Measurements from ENCODE around the gene BMF. TPM values are rescaled to one million over a fixed set of nuclear protein-coding genes. Genes with fewer than 3 reads are reported as not detected.
"Not testable (repeated sequence)": the region's sequence is repeated elsewhere in the genome, so short reads cannot be mapped to it uniquely, and the experiment has no call there.

The BMF gene
- total RNA-seq, 1 experiment from 2014 or later, result 81.5 TPM

- H3K27ac Mint-ChIP-seq (ENCODE audit: unreplicated experiment), result not testable (repeated sequence)
- H3K4me1 Mint-ChIP-seq (ENCODE audit: low read depth, unreplicated experiment), result peaks cover 11% of the 10 kb centered on the region
Measured at GRCh38 chr15:40123863-40124262, 15.2 kb upstream of the BMF start.

GRCh38 chr15:40122989-40123388 is 14.3 kb upstream of the BMF start:
- BruUV-seq (replicated peaks); H3K9me3 ChIP-seq; H3K36me3 Mint-ChIP-seq (ENCODE audit: insufficient read depth, unreplicated experiment); H3K4me3 ChIP-seq (ENCODE audit: low read depth, low read length); H3K4me3 Mint-ChIP-seq (ENCODE audit: unreplicated experiment); H3K36me3 ChIP-seq (ENCODE audit: control insufficient read depth, insufficient read depth, low read length); POLR2A ChIA-PET; H3K4me1 ChIP-seq; H3K27me3 Mint-ChIP-seq (ENCODE audit: insufficient read depth, unreplicated experiment); H3K27ac Mint-ChIP-seq (ENCODE audit: unreplicated experiment); H3K9me3 Mint-ChIP-seq (ENCODE audit: unreplicated experiment); intact Hi-C loops (cut with micrococcal nuclease; ENCODE audit: unreplicated experiment); DNase-seq; CTCF ChIA-PET; H3K27me3 ChIP-seq (replicated peaks; ENCODE audit: control insufficient read depth, insufficient read depth, low read length): not testable (repeated sequence)
- H3K4me1 Mint-ChIP-seq (ENCODE audit: low read depth, unreplicated experiment), result peaks cover 11% of the 10 kb centered on the region

More at GRCh38 chr15:40123863-40124262, 15.2 kb upstream of the BMF start:
- CTCF ChIA-PET; BruUV-seq (replicated peaks); H3K4me1 ChIP-seq; H3K36me3 ChIP-seq (ENCODE audit: control insufficient read depth, insufficient read depth, low read length); DNase-seq; H3K27me3 Mint-ChIP-seq (ENCODE audit: insufficient read depth, unreplicated experiment); H3K4me3 Mint-ChIP-seq (ENCODE audit: unreplicated experiment); H3K4me3 ChIP-seq (ENCODE audit: low read depth, low read length); POLR2A ChIA-PET; H3K9me3 ChIP-seq; H3K9me3 Mint-ChIP-seq (ENCODE audit: unreplicated experiment); intact Hi-C loops (cut with micrococcal nuclease; ENCODE audit: unreplicated experiment); H3K27me3 ChIP-seq (replicated peaks; ENCODE audit: control insufficient read depth, insufficient read depth, low read length); H3K36me3 Mint-ChIP-seq (ENCODE audit: insufficient read depth, unreplicated experiment): not testable (repeated sequence)

- H3K27ac Mint-ChIP-seq (ENCODE audit: unreplicated experiment), result no peak overlapping the region
- Histone ChIP-seq H3K9me3 (no peaks in the 10 kb centered on the region), H3K4me3 (ENCODE audit: low read depth, low read length) (no peak overlapping the region), H3K36me3 (ENCODE audit: control insufficient read depth, insufficient read depth, low read length) (no peaks in the 10 kb centered on the region), H3K27me3 (replicated peaks; ENCODE audit: control insufficient read depth, insufficient read depth, low read length) (no peaks in the 10 kb centered on the region), H3K4me1 (no peaks in the 10 kb centered on the region)
- intact Hi-C loops (cut with micrococcal nuclease; ENCODE audit: unreplicated experiment), result no loop called here
- no peak for DNase-seq
- H3K4me1 Mint-ChIP-seq (ENCODE audit: low read depth, unreplicated experiment), result peaks cover 11% of the 10 kb centered on the region
- H3K36me3 Mint-ChIP-seq (ENCODE audit: insufficient read depth, unreplicated experiment), result no peaks in the 10 kb centered on the region
- CTCF ChIA-PET, result interaction anchor here (0.6 kb wide), 1 partner anchor 396 kb away, joined by 3 read pairs; no protein-coding TSS in a partner anchor
- H3K27me3 Mint-ChIP-seq (ENCODE audit: insufficient read depth, unreplicated experiment), result no peaks in the 10 kb centered on the region
- H3K9me3 Mint-ChIP-seq (ENCODE audit: unreplicated experiment), result no peaks in the 10 kb centered on the region
- H3K4me3 Mint-ChIP-seq (ENCODE audit: unreplicated experiment), result no peak overlapping the region
- TF ChIP-seq CTCF (IDR thresholded peaks at IDR 0.05; ENCODE audit: insufficient read depth in 1 of 2, low read depth in 1 of 2, low read length in 1 of 2, severe bottlenecking in 1 of 2, unreplicated experiment in 1 of 2), result no peak
- BruUV-seq (replicated peaks), result no TSS peak
- POLR2A ChIA-PET, result no interaction called here
Measured at GRCh38 chr15:40121911-40122638, 13.4 kb upstream of the BMF start.

GRCh38 chr15:40118473-40118872 is 9.8 kb upstream of the BMF start:
- H3K4me1 ChIP-seq, result no peaks in the 10 kb centered on the region; the same call in 1 of the 2 replicates
- no peaks in the 10 kb centered on the region for H3K36me3 ChIP-seq (ENCODE audit: control insufficient read depth, insufficient read depth, low read length)
- Mint-ChIP-seq H3K27me3 (ENCODE audit: insufficient read depth, unreplicated experiment) (no peaks in the 10 kb centered on the region), H3K36me3 (ENCODE audit: insufficient read depth, unreplicated experiment) (peaks cover 6% of the 10 kb centered on the region), H3K27ac (ENCODE audit: unreplicated experiment) (no peak overlapping the region), H3K4me3 (ENCODE audit: unreplicated experiment) (no peak overlapping the region), H3K4me1 (ENCODE audit: low read depth, unreplicated experiment) (peaks cover 14% of the 10 kb centered on the region), H3K9me3 (ENCODE audit: unreplicated experiment) (no peaks in the 10 kb centered on the region)
- no peak for DNase-seq
- no peak for TF ChIP-seq CTCF (IDR thresholded peaks at IDR 0.05; ENCODE audit: insufficient read depth in 1 of 2, low read depth in 1 of 2, low read length in 1 of 2, severe bottlenecking in 1 of 2, unreplicated experiment in 1 of 2)
- CTCF ChIA-PET, result no interaction called here
- intact Hi-C loops (cut with micrococcal nuclease; ENCODE audit: unreplicated experiment), result no loop called here
- no peaks in the 10 kb centered on the region for H3K9me3 ChIP-seq
- H3K4me3 ChIP-seq (ENCODE audit: low read depth, low read length), result no peak overlapping the region
- BruUV-seq (replicated peaks), result no TSS peak
- POLR2A ChIA-PET, result no interaction called here
- H3K27me3 ChIP-seq (replicated peaks; ENCODE audit: control insufficient read depth, insufficient read depth, low read length), result no peaks in the 10 kb centered on the region

Measured in Caco-2 (cell line).